GM12801 (cell line): Measurements from ENCODE around the gene CCDC141.

Experiments
- CTCF ChIP-seq: IDR thresholded peaks from one replicate; pipeline ENCODE4 v1.5.1; 2011; ENCODE audit warnings: control low read depth; ENCODE audit not compliant: insufficient read length; ENCODE audit errors: extremely low read depth

Gene CCDC141

GRCh38 chr2:179050755-179051154 lies 818 bp upstream of the CCDC141 start:
- TF ChIP-seq CTCF = no peak

GRCh38 chr2:179049203-179049545 lies 763 bp downstream of the CCDC141 start:
- TF ChIP-seq CTCF = no peak

DNA sequence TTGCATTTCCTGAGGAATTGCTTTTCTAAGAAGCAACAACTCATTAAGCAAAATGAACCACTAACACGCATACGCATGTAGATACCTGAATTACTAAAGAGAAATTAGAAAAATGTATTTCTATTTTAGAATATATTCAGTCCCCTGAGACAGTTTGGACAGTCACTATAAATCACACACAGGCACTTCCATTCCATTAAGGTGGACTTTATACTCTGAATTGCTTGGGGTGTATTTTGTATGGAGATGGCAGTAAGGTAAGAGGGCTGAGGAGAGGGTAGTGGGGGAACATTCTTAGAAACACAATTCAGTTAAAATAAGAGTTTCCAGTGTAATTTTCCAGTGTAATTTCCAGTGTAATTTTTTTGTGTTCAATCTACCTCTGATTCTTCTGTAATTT lies 1.8 kb downstream of the CCDC141 start:
- TF ChIP-seq CTCF = no peak

- TF ChIP-seq CTCF = no peak
These were observed 5.4 kb downstream of the CCDC141 start for GRCh38 chr2:179044500-179044899.

DNA sequence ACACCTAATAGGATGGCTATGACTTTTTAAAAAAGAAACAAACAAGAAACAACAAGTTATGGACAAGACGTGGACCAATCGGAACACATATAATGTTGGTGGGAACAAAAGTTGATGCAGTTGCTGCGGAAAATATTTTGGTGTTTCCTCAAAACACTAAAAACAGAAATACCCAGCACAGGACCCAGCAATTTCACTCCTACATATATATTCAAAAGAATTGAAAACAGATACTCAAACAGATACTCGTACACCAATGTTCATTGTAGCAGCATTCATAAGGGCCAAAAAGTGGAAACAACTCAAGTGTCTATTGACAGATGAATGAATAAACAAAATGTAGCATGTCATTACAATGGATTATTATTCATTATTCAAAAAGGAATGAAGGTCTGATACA lies 12.1 kb downstream of the CCDC141 start:
- no peak for TF ChIP-seq CTCF

DNA sequence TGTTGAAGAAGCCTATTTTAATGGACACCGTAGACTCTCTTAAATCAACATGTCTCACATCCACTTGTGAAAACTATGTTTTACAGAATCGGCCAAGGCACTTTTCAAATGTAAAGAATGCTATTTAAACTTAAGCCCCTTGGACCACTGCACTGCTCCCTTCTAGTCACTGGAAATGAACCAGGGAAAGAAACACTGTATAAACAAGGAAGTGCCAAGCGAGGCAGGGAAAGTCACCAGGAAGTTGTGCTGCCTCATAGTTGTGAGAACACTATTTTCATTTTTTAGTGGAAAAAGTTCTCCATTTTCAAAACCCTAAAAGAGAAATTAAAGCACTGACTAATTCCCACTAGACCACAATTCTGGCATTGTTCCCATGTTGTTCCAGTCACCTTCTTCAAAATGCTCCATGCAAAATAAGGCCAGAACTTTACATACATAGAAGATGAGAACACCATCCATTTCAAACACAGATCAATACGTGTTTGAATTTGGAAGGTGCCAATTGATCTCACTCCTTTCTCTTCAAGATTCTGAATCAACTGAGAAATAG lies 13.5 kb downstream of the CCDC141 start:
- TF ChIP-seq CTCF = no peak

GRCh38 chr2:179031731-179032408 lies 18.1 kb downstream of the CCDC141 start:
- TF ChIP-seq CTCF = no peak
